Measurements from ENCODE around the gene WASF3.

GRCh38 chr13:26517936-26518335, 39.5 kb upstream of the WASF3 start:
- TF ChIP-seq GATA2 (IDR thresholded peaks at IDR 0.05; ENCODE audit: low read depth, low read length) = no peak
- TF ChIP-seq GATA3 (IDR thresholded peaks at IDR 0.05; ENCODE audit: low read depth, low read length) = no peak
